Head of caudate nucleus (tissue), 42 donors: ENCODE data around the gene ZNF318.
"Not testable (repeated sequence)": the region's sequence is repeated elsewhere in the genome, so short reads cannot be mapped to it uniquely, and the experiment has no call there.

Experiments
- DNase-seq, 42 donors: peaks; one replicate each; pipeline versions ENCODE4 v3.0.0 to v3.0.0-alpha.2; 2020 to 2021; ENCODE audit warnings: mixed read lengths in 7 of 42
- intact Hi-C: fragments of 100-400 bp; cut with DNase I; formaldehyde crosslinking; loops from one replicate; pipeline ENCODE4 v1.15.0; 2022

Gene ZNF318

GRCh38 chr6:43355862-43356590 is 13.4 kb downstream of the ZNF318 start:
- intact Hi-C loops, result no loop called here

GRCh38 chr6:43351951-43352350 is 17.5 kb downstream of the ZNF318 start:
- intact Hi-C loops, DNase-seq: not testable (repeated sequence)

More at GRCh38 chr6:43355862-43356590, 13.4 kb downstream of the ZNF318 start:
- peak in 4 of 42 donors; percentile 21 to 35 (median 22) for DNase-seq

GRCh38 chr6:43347444-43347843 is 22.0 kb downstream of the ZNF318 start:
- intact Hi-C loops, result no loop called here
- no peak for DNase-seq

GRCh38 chr6:43347021-43347420 is 22.4 kb downstream of the ZNF318 start:
- intact Hi-C loops, result no loop called here
- no peak for DNase-seq

GRCh38 chr6:43346243-43346642 is 23.2 kb downstream of the ZNF318 start:
- DNase-seq, intact Hi-C loops: not testable (repeated sequence)

- intact Hi-C loops, result no loop called here
- no peak for DNase-seq
Observed at GRCh38 chr6:43339168-43339567, 30.3 kb downstream of the ZNF318 start.

- intact Hi-C loops, result no loop called here
- DNase-seq, result no peak
Observed at GRCh38 chr6:43338243-43338642, 31.2 kb downstream of the ZNF318 start.

GRCh38 chr6:43336382-43336781 is 33.1 kb downstream of the ZNF318 start:
- peak in 3 of 42 donors; percentile 2 to 17 (median 16) for DNase-seq
- intact Hi-C loops, result no loop called here

- intact Hi-C loops, result no loop called here
- no peak for DNase-seq
Observed at GRCh38 chr6:43335469-43335868, 34.0 kb downstream of the ZNF318 start.

GRCh38 chr6:43334466-43335095 is 34.9 kb downstream of the ZNF318 start:
- peak in 1 of 42 donors; percentile 12 for DNase-seq
- intact Hi-C loops, result no loop called here

GRCh38 chr6:43331891-43332290 is 37.6 kb downstream of the ZNF318 start:
- no peak for DNase-seq
- intact Hi-C loops, result no loop called here

GRCh38 chr6:43331470-43331869 is 38.0 kb downstream of the ZNF318 start:
- intact Hi-C loops, result no loop called here
- no peak for DNase-seq

GRCh38 chr6:43328528-43328927 is 40.9 kb downstream of the ZNF318 start:
- DNase-seq, result no peak
- intact Hi-C loops, result no loop called here

GRCh38 chr6:43325876-43326275 is 43.6 kb downstream of the ZNF318 start:
- intact Hi-C loops, result no loop called here
- no peak for DNase-seq

- no peak for DNase-seq
- intact Hi-C loops, result no loop called here
Observed at GRCh38 chr6:43318011-43318410, 51.4 kb downstream of the ZNF318 start.

- no peak for DNase-seq
- intact Hi-C loops, result no loop called here
Observed at GRCh38 chr6:43313813-43314212, 55.6 kb downstream of the ZNF318 start.

GRCh38 chr6:43311666-43312065 is 57.8 kb downstream of the ZNF318 start:
- peak in 1 of 42 donors; percentile 34 for DNase-seq
- intact Hi-C loops, result no loop called here

GRCh38 chr6:43310624-43311023 is 58.8 kb downstream of the ZNF318 start:
- intact Hi-C loops, result no loop called here
- DNase-seq, result no peak

- intact Hi-C loops, result no loop called here
- DNase-seq, result no peak
Observed at GRCh38 chr6:43310134-43310533, 59.3 kb downstream of the ZNF318 start.

GRCh38 chr6:43308990-43309477 is 60.4 kb downstream of the ZNF318 start:
- DNase-seq, result no peak
- intact Hi-C loops, result no loop called here
